ENCODE data around the gene NAB2.

DNA sequence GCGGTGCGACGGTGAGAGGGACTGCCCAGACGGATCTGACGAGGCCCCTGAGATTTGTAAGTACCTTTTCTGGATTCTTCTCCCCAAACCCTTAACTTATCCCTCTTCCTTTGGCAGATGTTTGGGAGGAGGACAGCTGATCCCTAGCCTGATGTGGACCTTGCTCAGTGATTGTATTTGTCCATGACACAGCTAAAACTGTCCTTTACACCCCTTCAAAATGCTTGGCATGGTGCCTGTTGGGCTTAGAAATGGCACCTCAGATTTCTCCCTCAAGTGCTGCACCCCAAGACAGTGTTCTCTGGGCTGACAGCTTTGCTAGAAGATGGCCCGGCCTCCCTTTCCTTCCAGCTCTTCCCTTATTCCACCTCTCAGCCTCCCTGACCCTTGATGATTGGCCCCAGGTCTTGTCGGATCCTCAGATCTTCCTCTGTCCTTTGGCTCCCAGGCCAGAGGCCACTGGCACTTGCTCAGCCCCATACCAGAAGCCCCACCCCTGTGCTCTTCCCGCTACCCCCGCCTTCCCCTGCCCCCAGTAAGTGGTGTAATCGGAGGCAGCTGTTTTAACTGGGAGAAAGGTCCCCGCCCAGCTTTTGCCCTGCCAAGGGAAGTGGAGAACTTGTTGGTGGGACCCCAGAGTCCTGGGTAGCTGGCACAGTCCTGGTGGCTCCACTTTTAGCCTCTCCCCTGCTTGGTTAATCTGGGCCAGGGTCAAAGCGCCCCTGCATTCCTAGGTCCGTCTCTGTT is 49.8 kb downstream of the NAB2 start:
- TF ChIP-seq SUZ12 (IDR thresholded peaks at IDR 0.05; ENCODE audit: extremely low read depth, insufficient read depth, insufficient read length): no peak
- no peak for TF ChIP-seq YY1 (IDR thresholded peaks at IDR 0.05; ENCODE audit: insufficient read depth, insufficient read length)
- no peak for TF ChIP-seq ZNF274 (IDR thresholded peaks at IDR 0.05; ENCODE audit: low read depth, low read length)

Data from NT2/D1 (cell line).